Measurements from ENCODE around the gene PPARD. TPM values are rescaled to one million over a fixed set of nuclear protein-coding genes. Genes with fewer than 3 reads are reported as not detected.

PPARD gene
- total and polyA plus RNA-seq, 12 donors = 12.9 to 21.0 (median 13.9) TPM

GRCh38 chr6:35392111-35392702 lies 49.8 kb downstream of the PPARD start:
- WGBS, 2 donors = 73 to 83% methylated on average over 12 of the region's 12 CpGs
- intact Hi-C loops (cut with DNase I) = no loop called here
- Histone ChIP-seq H3K9me3 (no peaks in the 10 kb centered on the region), H3K27me3 (no peaks in the 10 kb centered on the region), H3K27ac (no peak overlapping the region), H3K4me1 (peaks cover 0 to 30% (median 19%) of the 10 kb centered on the region in 9 donors), H3K4me3 (no peak overlapping the region), H3K36me3 (no peaks in the 10 kb centered on the region)
- ATAC-seq (peak in 1 of 8 donors; percentile 31), DNase-seq (no peak)
- TF ChIP-seq CTCF (IDR thresholded peaks at IDR 0.05) = no peak

GRCh38 chr6:35392773-35393672 lies 50.7 kb downstream of the PPARD start:
- no peak overlapping the region for H3K4me3 ChIP-seq
- peak overlapping the region in 1 of 10 donors; percentile 20 for H3K27ac ChIP-seq
- no peak for TF ChIP-seq CTCF (IDR thresholded peaks at IDR 0.05)
- peaks cover 0 to 30% (median 19%) of the 10 kb centered on the region in 9 donors for H3K4me1 ChIP-seq
- no peaks in the 10 kb centered on the region for H3K27me3 ChIP-seq
- no peaks in the 10 kb centered on the region for H3K9me3 ChIP-seq
- DNase-seq = no peak
- 71 to 74% methylated on average over 6 of the region's 6 CpGs for WGBS, 2 donors
- intact Hi-C loops (cut with DNase I) = no loop called here
- H3K36me3 ChIP-seq = no peaks in the 10 kb centered on the region
- ATAC-seq = peak in 2 of 8 donors; percentile 24 to 29

- no peaks in the 10 kb centered on the region for H3K36me3 ChIP-seq
- TF ChIP-seq CTCF (IDR thresholded peaks at IDR 0.05) = no peak
- 62 to 65% methylated on average over 5 of the region's 5 CpGs for WGBS, 2 donors
- H3K27ac ChIP-seq = no peak overlapping the region
- ATAC-seq (peak in 1 of 8 donors; percentile 37), DNase-seq (no peak)
- intact Hi-C loops (cut with DNase I) = no loop called here
- H3K9me3 ChIP-seq = no peaks in the 10 kb centered on the region
- H3K4me3 ChIP-seq = no peak overlapping the region
- no peaks in the 10 kb centered on the region for H3K27me3 ChIP-seq
- peaks cover 0 to 28% (median 14%) of the 10 kb centered on the region in 9 donors for H3K4me1 ChIP-seq
Measured at GRCh38 chr6:35396991-35397390, 54.6 kb downstream of the PPARD start.

- peaks cover 0 to 26% (median 10%) of the 10 kb centered on the region in 9 donors for H3K4me1 ChIP-seq
- no peak for TF ChIP-seq CTCF (IDR thresholded peaks at IDR 0.05)
- H3K27ac ChIP-seq = no peak overlapping the region
- no peaks in the 10 kb centered on the region for H3K27me3 ChIP-seq
- intact Hi-C loops (cut with DNase I) = no loop called here
- no peaks in the 10 kb centered on the region for H3K9me3 ChIP-seq
- H3K4me3 ChIP-seq = no peak overlapping the region
- 96 to 97% methylated on average over 5 of the region's 5 CpGs for WGBS, 2 donors
- ATAC-seq (no peak), DNase-seq (no peak)
- no peaks in the 10 kb centered on the region for H3K36me3 ChIP-seq
Measured at GRCh38 chr6:35397806-35398418, 55.6 kb downstream of the PPARD start.
